COR-L47 (cell line): Measurements from ENCODE around the gene PWWP2B.

Experiments used
- DNase-seq: peaks from one replicate; lab custom pipeline; 2025; lab: John Stamatoyannopoulos, UW

Gene PWWP2B

DNA sequence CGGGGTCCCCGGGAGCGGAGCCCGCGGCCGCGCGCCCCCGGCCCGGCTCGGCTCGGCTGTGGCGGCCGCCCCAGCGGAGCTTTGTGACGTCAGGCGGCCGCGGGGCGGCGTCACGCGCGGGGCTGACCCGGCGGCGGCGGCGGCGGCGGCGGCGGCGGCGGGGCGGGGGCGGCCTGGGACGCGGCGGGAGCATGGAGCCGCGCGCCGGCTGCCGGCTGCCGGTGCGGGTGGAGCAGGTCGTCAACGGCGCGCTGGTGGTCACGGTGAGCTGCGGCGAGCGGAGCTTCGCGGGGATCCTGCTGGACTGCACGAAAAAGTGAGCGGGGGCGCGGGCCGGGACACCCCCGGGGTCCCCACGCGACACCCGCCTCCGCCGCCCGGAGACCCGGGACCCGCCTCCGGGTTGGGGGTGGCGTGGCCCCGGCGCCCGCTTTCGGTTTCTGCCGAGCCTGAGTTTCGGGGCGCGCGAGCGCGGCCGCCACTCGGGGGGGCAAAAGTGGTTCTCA, at the start of gene PWWP2B:
Gene PWWP2B (plus strand): TSS at position 165 of the 506 bp plus-strand sequence. CDS start 27 bp downstream, at position 192.
- no peak for DNase-seq

DNA sequence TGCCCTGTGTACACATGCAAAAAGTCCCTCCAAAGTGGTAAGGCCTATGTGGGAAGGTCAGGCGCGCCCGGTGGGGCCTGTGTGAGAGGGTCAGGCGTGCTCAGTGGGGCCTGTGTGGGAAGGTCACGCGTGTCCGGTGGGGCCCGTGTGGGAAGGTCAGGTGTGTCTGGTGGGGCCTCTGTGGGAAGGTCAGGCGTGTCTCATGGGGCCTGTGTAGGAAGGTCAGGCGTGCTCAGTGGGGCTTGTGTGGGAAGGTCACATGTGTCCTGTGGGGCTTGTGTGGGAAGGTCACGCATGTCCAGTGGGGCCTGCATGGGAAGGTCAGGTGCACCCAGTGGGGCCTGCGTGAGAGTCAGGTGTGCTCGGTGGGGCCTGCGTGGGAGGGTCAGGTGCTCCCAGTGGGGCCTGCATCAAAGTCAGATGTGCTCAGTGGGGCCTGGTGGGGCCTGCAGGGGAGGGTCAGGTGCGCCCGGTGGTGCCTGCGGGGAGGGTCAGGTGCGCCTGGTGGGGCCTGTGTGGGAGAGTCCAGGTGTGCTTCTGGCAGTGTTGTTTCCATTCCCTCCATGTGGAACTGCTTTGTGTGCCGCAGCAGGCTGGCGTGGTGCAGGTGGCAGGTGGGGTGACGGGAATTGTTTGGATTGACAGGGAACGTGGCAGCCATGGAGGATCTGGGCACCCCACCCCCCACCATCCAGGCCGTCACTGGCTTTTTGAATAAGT, 49.6 kb upstream of the PWWP2B start:
- no peak for DNase-seq

GRCh38 chr10:132347931-132348267, 49.1 kb upstream of the PWWP2B start:
- DNase-seq = no peak

GRCh38 chr10:132349766-132350165, 47.2 kb upstream of the PWWP2B start:
- DNase-seq = no peak

DNA sequence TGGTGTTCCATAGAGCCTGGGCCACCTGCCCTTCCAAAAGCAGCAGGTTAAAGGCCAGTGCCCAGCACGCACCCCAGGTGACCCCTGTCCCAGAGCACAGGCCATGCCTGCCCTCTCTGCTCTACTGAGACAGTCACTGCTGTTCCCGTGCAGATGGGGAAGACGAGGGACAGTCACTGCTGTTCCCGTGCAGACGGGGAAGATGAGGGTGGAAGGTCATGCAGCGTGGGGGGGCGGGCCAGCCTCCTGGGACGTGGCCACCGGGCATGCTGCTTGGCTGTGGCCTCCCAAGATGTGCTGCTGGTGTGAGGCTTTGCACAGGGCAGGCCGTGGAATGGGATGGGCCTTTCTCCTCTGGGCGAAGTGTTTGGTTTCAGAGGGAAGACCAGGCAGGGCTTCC, 46.6 kb upstream of the PWWP2B start:
- DNase-seq = no peak

DNA sequence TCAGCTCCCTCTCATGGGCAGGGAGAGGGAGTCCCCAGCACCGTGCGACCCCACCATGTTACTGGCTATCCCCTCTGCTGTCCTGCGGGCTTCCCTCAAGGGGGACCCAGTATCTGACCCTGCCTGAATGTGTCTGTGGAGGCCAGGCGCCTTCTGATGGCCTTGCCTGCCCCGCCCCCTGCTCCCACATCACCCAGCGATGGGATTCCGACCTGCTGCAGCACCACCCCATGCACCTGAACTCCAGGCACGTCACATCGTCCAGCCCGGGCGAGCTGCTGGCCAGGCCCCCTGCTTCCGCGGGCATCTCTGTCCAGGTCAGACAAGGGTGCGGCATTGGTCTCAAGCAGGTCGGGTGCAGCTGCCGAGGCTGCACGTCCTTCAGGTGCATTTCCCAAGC, 46.1 kb upstream of the PWWP2B start:
- DNase-seq = no peak

DNA sequence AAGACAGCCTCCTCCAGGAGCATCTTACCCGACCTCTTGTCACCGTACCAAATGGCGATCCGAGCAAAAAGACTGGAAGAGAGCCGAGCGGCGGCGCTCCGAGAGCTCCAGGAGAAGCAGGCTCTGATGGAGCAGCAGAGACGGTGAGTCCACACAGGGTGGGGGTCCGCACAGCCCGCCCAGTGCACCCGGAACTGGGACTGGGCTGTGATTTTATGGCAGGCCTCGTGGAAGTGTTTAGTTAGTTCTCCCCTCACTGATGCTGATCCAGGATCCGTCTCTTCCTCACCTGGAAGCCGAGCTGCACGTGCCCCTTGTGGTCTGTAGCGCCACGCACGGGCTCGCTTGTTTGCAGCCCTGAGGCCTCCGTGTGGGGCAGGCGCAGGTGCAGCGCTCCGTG, 45.4 kb upstream of the PWWP2B start:
- no peak for DNase-seq

GRCh38 chr10:132352462-132353308, 44.3 kb upstream of the PWWP2B start:
- peak; percentile 9 for DNase-seq

DNA sequence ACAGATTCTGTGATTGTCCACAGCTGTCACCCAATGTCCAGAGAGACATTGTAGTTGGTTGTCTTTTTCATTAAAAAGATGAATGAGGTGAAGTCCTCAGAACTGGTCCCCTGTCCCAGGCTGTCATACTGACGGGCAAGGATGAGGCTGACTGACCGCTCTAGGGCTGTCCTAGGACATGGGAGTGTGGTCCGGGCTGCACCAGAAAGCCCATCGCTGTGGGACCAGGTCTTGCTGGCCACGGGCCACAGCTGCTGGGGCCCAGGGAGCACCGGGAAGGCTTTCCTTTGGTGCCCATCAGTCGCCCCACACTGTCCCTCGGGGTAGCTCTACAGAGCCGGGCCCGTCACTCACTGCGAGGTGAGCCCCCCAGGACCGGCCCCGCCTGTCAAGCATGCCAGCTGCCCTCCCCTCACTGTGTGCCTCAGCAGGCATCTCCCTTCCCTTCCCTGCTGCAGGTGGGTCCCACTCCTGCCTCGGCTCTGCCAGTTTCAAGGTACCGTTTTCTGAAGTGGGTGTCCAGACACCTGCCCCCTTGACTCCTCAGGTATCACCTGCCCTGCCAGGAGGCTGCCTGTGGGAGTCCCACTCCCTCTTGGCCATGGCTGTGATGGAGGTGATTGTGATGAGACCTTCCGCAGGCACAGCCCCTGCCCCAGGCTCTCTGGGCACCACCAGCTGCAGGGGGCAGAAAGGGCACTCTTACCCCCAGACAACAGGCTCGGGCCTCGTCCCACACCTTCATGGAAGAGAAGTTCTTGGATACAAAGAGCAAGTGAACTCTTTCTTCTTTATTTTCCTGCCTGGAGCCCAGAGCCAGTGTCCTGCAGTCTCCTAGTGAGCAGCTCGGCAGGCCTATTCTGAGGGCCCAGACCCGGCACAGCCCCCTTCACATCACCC, 43.3 kb upstream of the PWWP2B start:
- no peak for DNase-seq

DNA sequence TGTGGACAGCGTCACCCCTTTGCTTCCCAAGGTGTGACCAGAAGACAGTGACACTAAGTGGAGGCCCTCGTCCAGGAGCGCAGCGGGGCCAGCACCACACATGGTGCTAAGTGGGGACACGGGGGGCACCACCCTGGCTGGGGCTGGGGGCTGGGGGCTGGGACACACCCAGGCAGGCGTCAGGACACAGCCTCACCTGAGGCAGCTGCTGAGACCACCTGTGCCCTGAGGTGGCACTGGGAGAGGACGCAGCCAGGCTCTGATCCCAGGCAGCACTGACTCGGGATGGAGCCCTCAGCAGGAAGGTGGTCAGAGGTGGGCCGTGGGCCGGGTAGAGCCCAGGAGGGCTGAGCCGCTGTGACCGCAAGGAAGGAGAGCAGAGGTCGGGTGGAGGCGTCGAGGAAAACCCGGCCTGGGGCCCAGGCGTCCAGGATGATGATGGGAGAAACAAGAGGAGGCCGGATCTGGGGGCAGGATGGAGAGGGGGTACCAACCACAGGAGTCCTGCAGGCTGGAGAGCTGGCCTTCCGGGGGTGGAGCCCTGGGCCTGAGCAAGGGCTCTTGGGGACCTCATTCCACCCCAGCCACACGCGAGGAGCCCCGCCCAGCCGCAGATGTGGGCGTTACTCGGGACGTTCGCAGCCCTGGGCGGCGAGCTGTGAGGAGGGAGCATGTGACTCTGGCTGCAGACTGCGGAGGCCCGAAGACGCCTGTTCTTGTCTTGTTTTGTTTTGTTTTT, 42.5 kb upstream of the PWWP2B start:
- no peak for DNase-seq

GRCh38 chr10:132355297-132355696, 41.7 kb upstream of the PWWP2B start:
- no peak for DNase-seq

DNA sequence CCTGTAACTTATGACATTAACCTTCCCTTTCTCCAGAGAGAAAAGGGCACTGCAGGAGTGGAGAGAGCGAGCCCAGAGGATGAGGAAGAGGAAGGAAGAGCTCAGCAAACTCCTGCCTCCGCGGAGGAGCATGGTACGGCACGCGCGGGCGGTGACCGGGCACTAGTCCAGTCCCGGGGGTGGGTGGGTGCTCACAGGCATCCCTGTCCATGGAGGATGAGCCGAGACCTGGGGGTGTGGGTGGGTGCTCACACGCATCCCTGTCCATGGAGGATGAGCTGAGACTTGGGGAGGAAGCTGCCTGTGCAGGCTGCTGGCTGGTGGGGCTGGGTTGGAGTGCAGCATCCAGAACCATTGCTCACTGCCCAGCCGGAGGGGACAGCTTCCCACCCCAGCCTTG, 41.2 kb upstream of the PWWP2B start:
- DNase-seq = no peak

DNA sequence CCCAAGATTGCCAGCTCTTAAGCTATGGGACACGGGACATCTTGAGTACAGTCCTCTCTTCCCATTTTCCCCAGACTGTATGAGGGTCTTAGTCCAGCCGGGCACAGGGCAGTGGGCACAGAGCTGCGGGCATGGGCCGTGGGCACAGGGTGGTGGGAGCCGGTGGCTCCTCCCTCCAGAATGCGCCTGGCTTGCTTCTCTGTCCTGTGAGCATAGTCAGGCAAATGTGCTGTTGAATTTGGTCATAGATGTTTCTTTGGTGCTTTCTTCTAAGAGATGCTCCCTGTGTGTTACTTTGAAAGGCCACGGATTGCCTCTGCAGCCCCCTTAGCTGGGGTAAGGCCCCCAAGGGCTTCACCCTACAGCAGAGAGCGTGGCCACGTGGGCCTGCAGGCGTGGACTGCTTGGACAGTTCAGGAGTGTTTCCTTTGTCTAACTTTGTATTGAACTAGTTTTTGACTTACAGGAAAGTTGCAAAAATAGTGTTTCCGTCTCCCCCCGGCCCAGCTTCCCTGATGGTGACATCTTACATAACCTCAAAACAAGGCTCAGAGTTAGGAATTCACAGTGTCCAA, 40.3 kb upstream of the PWWP2B start:
- DNase-seq = no peak

- no peak for DNase-seq
Measured at GRCh38 chr10:132357286-132358058, 39.5 kb upstream of the PWWP2B start.

DNA sequence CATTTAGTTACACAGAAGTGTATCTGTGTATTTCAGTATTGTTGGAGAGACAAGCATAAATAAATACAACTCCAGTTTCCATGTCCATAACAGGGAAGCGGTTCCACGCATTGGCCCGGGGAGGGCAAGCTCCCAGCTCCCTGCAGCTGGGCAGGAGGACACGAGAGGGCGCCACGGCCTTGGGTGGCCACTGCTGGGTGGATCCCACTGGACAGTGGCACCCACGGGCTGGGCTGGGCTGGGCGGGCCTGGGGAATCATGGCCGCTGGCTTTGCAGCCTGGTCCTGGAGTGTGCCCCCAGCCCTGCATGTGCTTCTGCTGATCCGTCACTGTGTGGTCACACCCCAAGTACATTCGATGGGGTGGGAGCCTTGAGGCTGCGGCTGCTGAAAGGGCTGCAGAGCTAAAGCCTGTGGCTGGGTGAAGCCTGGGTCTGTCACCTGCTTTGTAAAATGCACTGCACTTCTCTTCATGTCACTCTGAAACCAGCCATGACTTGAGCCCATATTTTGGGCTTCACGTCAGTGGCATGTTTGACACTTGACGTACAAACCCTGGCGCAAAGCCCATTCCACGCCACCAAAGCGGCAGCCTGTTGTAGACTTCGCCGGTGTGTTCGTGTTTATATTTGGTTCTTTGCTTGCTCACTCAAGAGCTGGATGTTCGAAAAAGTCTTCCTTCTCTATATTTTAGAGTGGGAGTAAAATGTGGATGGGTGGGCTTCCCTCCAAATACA, 37.5 kb upstream of the PWWP2B start:
- no peak for DNase-seq

DNA sequence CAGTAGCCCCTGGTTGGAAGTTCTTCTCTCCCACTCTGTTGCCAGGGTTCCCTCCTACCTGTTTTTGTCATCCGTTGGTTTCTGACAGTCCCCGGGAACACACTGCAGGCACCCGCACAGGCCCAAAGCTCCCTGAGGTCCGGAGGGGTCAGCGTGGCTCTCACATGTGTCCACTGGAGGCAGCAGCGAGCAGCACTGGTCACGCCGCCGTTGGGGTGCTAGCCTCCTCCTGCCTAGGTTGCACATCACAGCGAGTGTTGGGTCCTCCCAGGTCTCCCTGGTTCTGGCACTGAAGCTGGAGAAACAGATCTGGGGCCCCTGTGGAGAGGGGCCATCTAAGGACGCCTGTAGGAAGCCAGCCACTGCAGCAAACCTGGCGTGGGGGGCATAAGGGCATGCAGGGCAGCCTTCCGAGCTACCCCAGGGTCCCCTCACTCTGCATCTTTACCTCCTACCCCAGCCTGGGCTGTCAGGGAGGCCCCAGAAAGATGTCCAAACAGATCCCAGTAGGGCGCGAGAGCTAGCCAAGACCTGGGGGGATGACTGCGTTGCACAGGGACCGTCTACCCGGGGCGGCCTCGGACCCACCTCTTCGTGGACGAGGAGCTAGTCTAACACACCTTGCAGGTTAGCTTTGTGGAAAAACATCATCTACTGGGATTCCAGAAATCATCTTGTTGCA, 36.1 kb upstream of the PWWP2B start:
- no peak for DNase-seq

GRCh38 chr10:132361581-132362101, 35.4 kb upstream of the PWWP2B start:
- no peak for DNase-seq

DNA sequence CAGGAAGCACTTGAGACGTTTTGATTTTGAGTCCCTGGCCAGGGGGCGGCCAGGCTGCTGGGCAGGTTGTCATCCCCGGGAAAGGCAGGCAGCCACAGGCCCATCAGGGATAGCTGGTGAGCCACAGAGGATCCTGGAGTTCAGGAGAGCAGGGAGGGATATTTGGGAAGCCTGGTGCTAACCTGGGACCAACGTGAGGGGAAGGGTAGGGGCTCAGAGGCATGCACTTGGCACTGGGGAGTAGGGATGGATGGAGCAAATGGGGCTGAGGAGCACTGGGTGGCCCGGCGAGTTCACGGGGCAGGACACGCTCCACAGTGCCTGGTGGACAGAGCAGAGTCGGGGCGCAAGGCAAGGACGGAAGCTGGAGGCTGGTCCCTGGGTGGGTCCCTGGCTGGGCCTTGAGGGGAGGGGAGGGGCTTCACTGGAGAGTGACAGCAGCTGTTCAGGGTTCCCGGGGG, 34.8 kb upstream of the PWWP2B start:
- DNase-seq = no peak

- DNase-seq = no peak
Measured at GRCh38 chr10:132363376-132363775, 33.6 kb upstream of the PWWP2B start.
